HG02852 (cell line): ENCODE results near the gene GIMAP5.

ENCODE experiments used
- ATAC-seq: cut with Tn5 transposase; IDR thresholded peaks from one replicate; pipeline ENCODE4 v1.9.1; 2021; ENCODE audit warnings: mild to moderate bottlenecking, moderate library complexity; ENCODE audit not compliant: unreplicated experiment

Gene GIMAP5

GRCh38 chr7:150737265-150738055, at the start of gene GIMAP5:
GIMAP5 (plus strand) TSS chr7:150737418; CDS start chr7:150740885, 3,467 bp downstream.
- no peak for ATAC-seq

- no peak for ATAC-seq
These were observed 48.6 kb upstream of the GIMAP5 start for GRCh38 chr7:150688630-150689029.

- ATAC-seq, result no peak
These were observed 41.6 kb upstream of the GIMAP5 start for GRCh38 chr7:150695654-150696053.

- no peak for ATAC-seq
These were observed 34.0 kb upstream of the GIMAP5 start for GRCh38 chr7:150703209-150703608.

- ATAC-seq, result no peak
These were observed 21.9 kb upstream of the GIMAP5 start for GRCh38 chr7:150715293-150715692.

GRCh38 chr7:150715738-150716137, 21.5 kb upstream of the GIMAP5 start:
- ATAC-seq, result no peak

- ATAC-seq, result no peak
These were observed 20.9 kb upstream of the GIMAP5 start, which contains the start of gene GIMAP1 for GRCh38 chr7:150716368-150716767. GIMAP1 (plus strand) TSS chr7:150716613; CDS start chr7:150719048, 2,435 bp downstream.

- no peak for ATAC-seq
These were observed 20.3 kb upstream of the GIMAP5 start for GRCh38 chr7:150716939-150717338.

- no peak for ATAC-seq
These were observed 19.3 kb upstream of the GIMAP5 start for GRCh38 chr7:150717814-150718420.

GRCh38 chr7:150719436-150719835, 17.8 kb upstream of the GIMAP5 start:
- ATAC-seq, result no peak

GRCh38 chr7:150719960-150720891, 17.0 kb upstream of the GIMAP5 start:
- no peak for ATAC-seq

- ATAC-seq, result no peak
These were observed 15.2 kb upstream of the GIMAP5 start for GRCh38 chr7:150721970-150722373.

- ATAC-seq, result no peak
These were observed 14.7 kb upstream of the GIMAP5 start for GRCh38 chr7:150722431-150722931.

- ATAC-seq, result no peak
These were observed 13.8 kb upstream of the GIMAP5 start for GRCh38 chr7:150723467-150723866.

GRCh38 chr7:150727381-150727780, 9.8 kb upstream of the GIMAP5 start:
- ATAC-seq, result no peak

GRCh38 chr7:150728011-150728410, 9.2 kb upstream of the GIMAP5 start:
- no peak for ATAC-seq

GRCh38 chr7:150728609-150729008, 8.6 kb upstream of the GIMAP5 start:
- no peak for ATAC-seq

- no peak for ATAC-seq
These were observed 5.3 kb upstream of the GIMAP5 start for GRCh38 chr7:150731916-150732315.

GRCh38 chr7:150732786-150733481, 4.3 kb upstream of the GIMAP5 start:
- ATAC-seq, result no peak

- no peak for ATAC-seq
These were observed 3.6 kb upstream of the GIMAP5 start for GRCh38 chr7:150733482-150734095.
